IgD-negative memory B cell (primary cell): ENCODE results near the gene PLEKHJ1. TPM values are rescaled to one million over a fixed set of nuclear protein-coding genes. Genes with fewer than 3 reads are reported as not detected.

Experiments
- H3K27ac Mint-ChIP-seq, 3 donors: one replicate each; pipeline ENCODE4 v1.8.0; 2020 to 2022; ENCODE audit warnings: mild to moderate bottlenecking in 3 of 3, mixed read lengths in 3 of 3, moderate library complexity in 1 of 3
- H3K27me3 Mint-ChIP-seq: one replicate; pipeline ENCODE4 v1.8.0; 2021; ENCODE audit warnings: mixed read lengths
- H3K36me3 Mint-ChIP-seq: one replicate; pipeline ENCODE4 v1.8.0; 2020; ENCODE audit warnings: mild to moderate bottlenecking, mixed read lengths
- H3K4me1 Mint-ChIP-seq, 3 donors: one replicate each; pipeline ENCODE4 v1.8.0; 2020 to 2022; ENCODE audit warnings: mixed read lengths in 3 of 3, mild to moderate bottlenecking in 1 of 3
- H3K4me3 Mint-ChIP-seq, 4 donors: one replicate each; pipeline ENCODE4 v1.8.0; 2020 to 2022; ENCODE audit warnings: mild to moderate bottlenecking in 4 of 4, mixed read lengths in 4 of 4, moderate library complexity in 3 of 4
- H3K9me3 Mint-ChIP-seq, 3 donors: one replicate each; pipeline ENCODE4 v1.8.0; 2020 to 2021; ENCODE audit warnings: mixed read lengths in 3 of 3, mild to moderate bottlenecking in 1 of 3
- polyA plus RNA-seq: library from polyadenylated mRNA; unstranded; fragments of 300-500 nt; fragmentation: Illumina TruSeq; gene quantifications from one replicate; pipeline ENCODE4 v1.2.3, GENCODE V29; 2021

PLEKHJ1 gene
- polyA plus RNA-seq, 1 donor from 2014 or later = 163 TPM

GRCh38 chr19:2187159-2187558, 49.0 kb downstream of the PLEKHJ1 start:
- H3K4me1 Mint-ChIP-seq = peaks cover 25 to 28% (median 26%) of the 10 kb centered on the region in 3 donors
- H3K9me3 Mint-ChIP-seq = no peaks in the 10 kb centered on the region
- peak overlapping the region in 1 of 3 donors; percentile 3 for H3K27ac Mint-ChIP-seq
- peak overlapping the region in 1 of 4 donors; percentile 82 for H3K4me3 Mint-ChIP-seq
- H3K36me3 Mint-ChIP-seq = peaks cover 5% of the 10 kb centered on the region
- H3K27me3 Mint-ChIP-seq = no peaks in the 10 kb centered on the region

- peaks cover 5% of the 10 kb centered on the region for H3K36me3 Mint-ChIP-seq
- peak overlapping the region in 1 of 3 donors; percentile 3 for H3K27ac Mint-ChIP-seq
- peaks cover 25 to 28% (median 26%) of the 10 kb centered on the region in 3 donors for H3K4me1 Mint-ChIP-seq
- peak overlapping the region in 1 of 4 donors; percentile 9 for H3K4me3 Mint-ChIP-seq
- no peaks in the 10 kb centered on the region for H3K27me3 Mint-ChIP-seq
- H3K9me3 Mint-ChIP-seq = no peaks in the 10 kb centered on the region
Measured at GRCh38 chr19:2186071-2186846, 49.9 kb downstream of the PLEKHJ1 start.

DNA sequence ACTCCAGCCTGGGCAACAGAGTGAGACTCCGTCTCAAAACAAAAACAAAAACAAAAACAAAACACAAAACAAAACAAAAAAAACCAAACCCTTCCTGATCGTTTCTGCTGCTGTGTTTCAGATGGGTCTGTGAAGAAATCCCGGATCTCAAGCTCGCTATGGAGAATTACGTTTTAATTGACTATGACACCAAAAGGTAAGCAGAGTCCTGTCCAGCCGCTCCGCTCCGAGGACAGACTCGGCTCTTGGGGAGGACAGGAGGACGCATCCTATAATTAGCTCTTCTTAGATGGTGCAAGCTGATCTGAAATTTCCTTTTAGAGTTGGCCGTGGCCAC, 50.4 kb downstream of the PLEKHJ1 start:
- Mint-ChIP-seq H3K36me3 (peaks cover 5% of the 10 kb centered on the region), H3K4me3 (peak overlapping the region in 1 of 4 donors; percentile 9), H3K27ac (no peak overlapping the region), H3K4me1 (peaks cover 26 to 28% (median 27%) of the 10 kb centered on the region in 3 donors), H3K27me3 (no peaks in the 10 kb centered on the region), H3K9me3 (no peaks in the 10 kb centered on the region)

- H3K36me3 Mint-ChIP-seq = peaks cover 6% of the 10 kb centered on the region
- no peaks in the 10 kb centered on the region for H3K9me3 Mint-ChIP-seq
- peaks cover 26 to 29% (median 28%) of the 10 kb centered on the region in 3 donors for H3K4me1 Mint-ChIP-seq
- peak overlapping the region in 1 of 3 donors; percentile 10 for H3K27ac Mint-ChIP-seq
- H3K4me3 Mint-ChIP-seq = peak overlapping the region in 1 of 4 donors; percentile 73
- H3K27me3 Mint-ChIP-seq = no peaks in the 10 kb centered on the region
Measured at GRCh38 chr19:2184422-2184975, 51.6 kb downstream of the PLEKHJ1 start.

Other genes with a start within 250 kb of the PLEKHJ1 start
- 8.2 TPM for gene BTBD2, start 220.6 kb downstream of the PLEKHJ1 start, polyA plus RNA-seq
- gene MKNK2, start 185.1 kb downstream of the PLEKHJ1 start, polyA plus RNA-seq = 83.9 TPM
- gene MOB3A, start 140.0 kb downstream of the PLEKHJ1 start, polyA plus RNA-seq = 136 TPM
- gene IZUMO4, start 139.4 kb downstream of the PLEKHJ1 start, polyA plus RNA-seq = 0.83 TPM
- 23.7 TPM for gene AP3D1, start 84.8 kb downstream of the PLEKHJ1 start, polyA plus RNA-seq
- gene DOT1L, start 72.4 kb downstream of the PLEKHJ1 start, polyA plus RNA-seq = 2.7 TPM
- 37.8 TPM for gene SF3A2, start 495 bp upstream of the PLEKHJ1 start, polyA plus RNA-seq
- gene AMH, start 13.0 kb upstream of the PLEKHJ1 start, polyA plus RNA-seq = 0.15 TPM
- 4.3 TPM for gene JSRP1, start 20.1 kb upstream of the PLEKHJ1 start, polyA plus RNA-seq
- 0.26 TPM for gene PEAK3, start 45.8 kb upstream of the PLEKHJ1 start, polyA plus RNA-seq
- gene LINGO3, start 71.8 kb upstream of the PLEKHJ1 start, polyA plus RNA-seq = 14.7 TPM
- gene LSM7, start 92.3 kb upstream of the PLEKHJ1 start, polyA plus RNA-seq = 308 TPM
- gene SPPL2B, start 92.4 kb upstream of the PLEKHJ1 start, polyA plus RNA-seq = 20.8 TPM
- not detected for gene TMPRSS9, start 123.9 kb upstream of the PLEKHJ1 start, polyA plus RNA-seq
- 69.1 TPM for gene TIMM13, start 191.3 kb upstream of the PLEKHJ1 start, polyA plus RNA-seq
- gene LMNB2, start 220.6 kb upstream of the PLEKHJ1 start, polyA plus RNA-seq = 4.6 TPM
- 98.0 TPM for gene GADD45B, start 239.8 kb upstream of the PLEKHJ1 start, polyA plus RNA-seq